OCI-LY3 (cell line): ENCODE results near the gene SLF2.

ENCODE experiments used
- EZH2phosphoT487 ChIP-seq: fragments of 200-600 bp; shearing (Covaris generic); IDR thresholded peaks from 2 replicates; pipeline ENCODE4 v1.6.1; 2018; ENCODE audit warnings: antibody characterized with exemption, mixed run types, low read depth
- TF ChIP-seq, protein P1 (sequence below): fragments of 200-600, 300-600 bp; sonication (generic); IDR thresholded peaks from 2 replicates; pipeline ENCODE4 v1.5.1; 2014; ENCODE audit warnings: antibody characterized with exemption, low read length, low read depth

DNA sequence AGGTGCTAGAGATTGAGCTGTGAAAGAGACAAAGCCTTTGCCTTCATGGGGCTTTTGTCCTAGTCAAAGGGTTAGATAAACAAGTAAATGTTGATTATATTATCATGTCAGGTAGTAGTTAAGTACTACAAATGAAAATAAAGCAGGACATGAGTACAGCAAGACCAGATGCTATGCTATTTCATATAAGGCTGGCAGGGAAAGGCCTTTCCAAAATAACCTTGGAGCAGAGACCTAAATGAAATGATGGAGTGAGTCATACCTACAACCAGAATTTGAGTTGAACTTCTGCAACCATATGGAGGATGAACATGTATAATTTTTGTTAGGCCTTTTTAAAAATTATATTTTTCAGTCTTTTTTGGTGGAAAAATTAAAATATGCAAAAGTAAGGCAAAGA, 33.0 kb downstream of the SLF2 start:
- TF ChIP-seq, protein P1, sequence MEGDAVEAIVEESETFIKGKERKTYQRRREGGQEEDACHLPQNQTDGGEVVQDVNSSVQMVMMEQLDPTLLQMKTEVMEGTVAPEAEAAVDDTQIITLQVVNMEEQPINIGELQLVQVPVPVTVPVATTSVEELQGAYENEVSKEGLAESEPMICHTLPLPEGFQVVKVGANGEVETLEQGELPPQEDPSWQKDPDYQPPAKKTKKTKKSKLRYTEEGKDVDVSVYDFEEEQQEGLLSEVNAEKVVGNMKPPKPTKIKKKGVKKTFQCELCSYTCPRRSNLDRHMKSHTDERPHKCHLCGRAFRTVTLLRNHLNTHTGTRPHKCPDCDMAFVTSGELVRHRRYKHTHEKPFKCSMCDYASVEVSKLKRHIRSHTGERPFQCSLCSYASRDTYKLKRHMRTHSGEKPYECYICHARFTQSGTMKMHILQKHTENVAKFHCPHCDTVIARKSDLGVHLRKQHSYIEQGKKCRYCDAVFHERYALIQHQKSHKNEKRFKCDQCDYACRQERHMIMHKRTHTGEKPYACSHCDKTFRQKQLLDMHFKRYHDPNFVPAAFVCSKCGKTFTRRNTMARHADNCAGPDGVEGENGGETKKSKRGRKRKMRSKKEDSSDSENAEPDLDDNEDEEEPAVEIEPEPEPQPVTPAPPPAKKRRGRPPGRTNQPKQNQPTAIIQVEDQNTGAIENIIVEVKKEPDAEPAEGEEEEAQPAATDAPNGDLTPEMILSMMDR: no peak
- no peak for TF ChIP-seq EZH2phosphoT487
